ENCODE data around the gene EEF2K.
"Not testable (repeated sequence)": the region's sequence is repeated elsewhere in the genome, so short reads cannot be mapped to it uniquely, and the experiment has no call there.

The EEF2K gene

DNA sequence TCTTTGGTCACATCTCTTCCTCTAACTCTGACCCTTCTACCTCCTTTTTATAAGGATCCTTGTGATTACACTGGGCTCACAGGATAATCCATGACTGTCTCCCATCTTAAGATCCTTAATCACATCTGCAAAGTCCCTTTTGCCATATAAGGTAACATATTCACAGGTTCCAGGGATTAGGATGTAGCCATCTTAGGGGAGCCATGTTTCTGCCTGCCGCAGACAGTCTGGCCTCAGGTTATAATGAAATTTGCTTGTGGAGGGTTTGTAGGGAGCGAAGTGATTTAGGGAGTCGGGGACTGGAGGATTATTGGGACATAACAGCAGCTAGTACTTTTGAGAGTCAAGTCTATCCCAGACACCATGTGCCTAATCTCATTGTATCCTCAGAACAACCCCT, 7.7 kb downstream of the EEF2K start:
- DNase-seq = no peak

DNA sequence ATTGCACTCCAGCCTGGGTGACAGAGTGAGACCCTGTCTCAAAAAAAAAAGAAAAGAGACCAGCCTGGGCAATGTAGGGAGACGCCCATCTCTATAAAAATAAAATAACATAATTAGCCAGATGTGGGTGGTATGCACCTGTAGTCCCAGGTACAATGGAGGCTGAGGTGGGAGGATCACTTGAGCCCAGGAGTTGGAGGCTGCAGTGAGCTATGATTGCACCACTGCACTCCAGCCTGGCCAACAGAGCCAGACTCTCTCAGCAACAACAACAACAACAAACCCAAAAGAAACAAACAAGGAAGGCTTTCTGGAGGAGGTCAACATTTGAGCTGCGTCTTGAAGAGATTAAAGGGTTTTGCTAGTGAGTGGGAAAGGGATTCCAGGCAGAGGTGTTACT, 8.3 kb downstream of the EEF2K start:
- no peak for DNase-seq

DNA sequence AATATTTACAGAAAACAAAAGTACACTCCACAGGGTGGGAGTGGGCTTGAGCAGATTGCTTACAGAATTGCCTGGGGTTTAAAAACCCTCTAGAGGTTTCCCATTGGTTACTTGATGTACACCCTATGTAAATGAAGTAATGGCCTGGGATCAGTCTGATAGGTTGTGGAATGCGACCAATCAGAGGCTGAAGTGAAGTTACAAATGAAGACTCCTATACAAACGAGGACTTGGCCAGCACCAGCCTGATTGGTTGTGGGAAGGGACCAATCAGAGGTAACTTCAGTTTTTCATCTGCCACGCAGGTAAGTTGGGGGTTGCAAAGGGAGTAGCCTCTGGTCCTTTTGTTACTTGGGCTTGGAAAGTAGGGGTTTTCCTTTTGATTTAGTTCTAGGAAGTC, 8.8 kb downstream of the EEF2K start:
- no peak for DNase-seq

DNA sequence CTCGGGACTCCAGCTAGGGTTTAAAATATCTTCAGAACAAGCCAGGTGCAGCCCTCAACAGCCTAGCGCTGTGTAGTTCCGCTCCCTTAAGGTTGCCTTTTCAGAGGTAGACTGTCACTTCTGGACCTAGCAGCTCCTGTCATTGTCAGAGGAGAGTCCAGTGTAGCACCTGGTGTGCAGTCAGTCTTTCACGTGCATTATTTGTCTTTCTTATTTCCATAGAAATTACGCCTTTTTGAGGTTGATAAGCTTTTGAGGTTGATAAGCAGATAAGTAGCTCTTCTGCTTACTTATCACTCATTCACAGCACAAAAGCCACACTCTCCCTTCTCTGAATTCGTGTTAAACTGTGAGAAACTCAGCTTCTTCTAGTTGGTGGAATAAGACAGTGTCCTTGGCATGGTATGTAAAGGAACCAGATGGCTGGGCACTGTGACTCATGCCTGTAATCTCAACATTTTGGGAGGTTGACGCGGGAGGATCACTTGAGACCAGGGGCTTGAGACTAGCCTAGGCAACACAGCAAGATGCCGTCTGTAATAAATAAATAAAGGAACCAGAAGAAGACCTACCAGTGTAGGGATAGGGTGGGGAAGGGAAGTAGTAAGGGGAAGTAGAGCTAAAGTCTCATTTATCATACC, 10.2 kb downstream of the EEF2K start:
- no peak for DNase-seq

DNA sequence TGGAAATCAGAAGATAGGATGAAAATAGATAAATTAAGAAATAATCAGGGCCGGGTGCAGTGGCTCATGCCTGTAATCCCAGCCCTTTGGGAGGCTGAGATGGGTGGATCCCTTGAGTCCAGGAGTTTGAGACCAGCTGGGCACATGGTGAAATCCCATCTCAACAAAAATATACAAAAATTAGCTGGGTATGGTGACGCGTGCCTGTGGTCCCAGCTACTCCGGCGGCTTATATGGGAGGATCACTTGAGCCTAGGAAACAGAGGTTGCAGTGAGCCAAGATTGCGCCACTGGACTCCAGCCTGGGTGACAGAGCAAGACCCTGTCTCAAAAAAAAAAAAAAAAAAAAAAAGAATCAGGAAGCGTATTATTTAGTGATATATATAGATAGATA, 10.8 kb downstream of the EEF2K start:
- not testable (repeated sequence) for DNase-seq

DNA sequence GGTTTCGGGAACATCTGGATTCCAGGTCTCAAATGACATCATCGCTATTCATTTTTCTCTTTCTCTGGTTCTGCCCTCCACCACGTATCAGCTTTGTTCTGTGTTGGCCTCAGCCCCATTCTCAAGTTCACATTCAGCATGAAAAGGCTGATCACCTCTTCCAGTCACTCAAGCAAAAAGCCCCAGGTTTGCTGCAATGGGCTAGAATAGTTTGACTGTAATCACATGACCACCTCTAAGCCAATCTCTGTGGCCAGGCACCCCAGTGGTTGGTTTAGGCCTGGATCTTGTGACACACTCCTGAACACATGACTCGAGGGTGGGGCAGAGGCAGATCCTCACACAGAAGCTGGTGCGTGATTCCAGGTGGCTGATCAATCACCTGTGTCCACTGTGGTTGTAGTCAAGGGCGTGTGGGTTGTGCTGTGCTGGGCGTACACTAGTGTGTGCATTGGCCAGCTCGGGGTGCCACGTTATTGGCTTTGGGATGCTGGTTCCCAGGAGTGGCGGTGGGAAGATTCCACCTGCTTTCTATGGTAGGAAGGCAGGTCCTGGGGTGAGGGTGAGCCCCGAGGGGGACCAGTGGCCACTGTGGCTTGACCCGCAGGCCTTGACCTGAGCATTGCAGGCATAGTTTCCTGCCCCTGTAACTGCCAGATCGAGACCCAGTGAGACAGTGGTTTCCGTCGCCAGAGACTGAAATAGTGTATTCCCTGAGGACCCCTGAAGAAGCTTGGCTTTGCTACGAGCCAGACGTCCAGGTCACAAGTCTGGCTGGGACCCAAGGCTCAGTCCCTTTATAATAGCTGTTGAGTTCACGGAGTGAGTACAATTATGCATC, 12.0 kb downstream of the EEF2K start:
- no peak for DNase-seq

DNA sequence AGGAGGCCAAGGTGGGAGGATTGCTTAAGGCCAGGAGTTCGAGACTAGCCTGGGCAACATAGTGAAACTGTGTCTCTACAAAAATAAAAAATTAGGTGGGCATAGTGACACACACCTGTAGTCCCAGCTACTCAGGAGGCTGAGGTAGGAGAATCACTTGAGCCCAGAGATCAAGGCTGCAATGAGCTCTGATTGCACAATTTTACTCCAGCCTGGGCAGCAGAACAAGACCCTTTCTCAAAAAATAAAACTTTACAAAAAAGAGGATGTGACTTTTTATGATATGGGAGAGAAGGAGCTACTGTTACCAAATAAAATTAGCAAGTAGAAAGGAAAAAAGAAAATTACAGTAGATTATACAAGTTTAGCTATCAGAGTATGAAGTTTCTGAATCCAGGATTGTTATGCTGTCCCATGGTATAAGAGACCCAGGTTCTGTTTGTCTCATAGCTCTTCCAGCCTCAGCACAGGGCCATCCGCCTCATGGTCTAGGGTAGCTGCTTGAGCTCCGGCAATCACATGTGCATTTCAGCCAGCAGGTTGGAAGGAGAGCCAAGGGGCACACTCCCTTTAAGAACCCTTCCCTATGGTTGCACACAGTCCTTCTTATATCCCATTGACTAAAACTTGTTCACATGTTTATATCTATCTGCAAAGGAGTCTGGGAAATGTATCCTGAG, 13.5 kb downstream of the EEF2K start:
- no peak for DNase-seq

DNA sequence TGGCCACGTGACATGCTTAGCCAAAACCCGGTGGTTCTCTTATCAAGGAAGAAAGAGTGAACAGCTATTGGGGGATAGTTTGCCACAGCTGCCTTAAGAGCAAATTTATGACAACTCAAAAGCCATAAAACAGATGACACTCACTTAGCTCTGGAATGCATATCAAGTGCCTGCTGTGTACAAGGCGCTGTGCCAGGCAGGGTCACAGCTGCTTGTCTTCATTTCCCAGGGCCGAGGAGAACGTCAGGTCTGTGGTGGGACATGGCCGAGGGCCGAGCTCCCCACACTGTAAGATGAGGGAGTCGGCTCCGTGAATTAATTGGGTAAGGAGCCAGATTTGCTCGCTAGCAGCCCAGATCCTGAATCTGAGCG, 14.0 kb downstream of the EEF2K start:
- DNase-seq = no peak

DNA sequence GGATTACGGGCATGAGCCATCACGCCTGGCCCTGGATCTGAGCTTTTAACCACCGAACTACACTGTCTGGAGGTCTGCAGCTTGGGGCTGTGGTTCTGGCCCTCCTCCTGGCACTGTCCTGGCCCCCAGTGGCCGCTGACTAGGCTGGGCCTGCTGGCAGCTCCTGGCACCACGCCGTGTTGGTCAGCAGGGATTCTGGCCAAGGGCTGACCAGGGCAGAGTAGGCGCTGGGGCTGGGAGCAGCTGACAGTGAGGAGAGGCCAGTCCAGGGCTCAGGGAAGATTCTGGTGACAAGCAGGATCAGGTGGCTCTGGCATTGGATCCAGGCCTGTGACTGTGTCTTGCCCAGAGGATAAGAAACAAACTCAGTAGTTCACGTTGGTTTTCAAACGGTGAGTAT, 14.6 kb downstream of the EEF2K start:
- DNase-seq = no peak

DNA sequence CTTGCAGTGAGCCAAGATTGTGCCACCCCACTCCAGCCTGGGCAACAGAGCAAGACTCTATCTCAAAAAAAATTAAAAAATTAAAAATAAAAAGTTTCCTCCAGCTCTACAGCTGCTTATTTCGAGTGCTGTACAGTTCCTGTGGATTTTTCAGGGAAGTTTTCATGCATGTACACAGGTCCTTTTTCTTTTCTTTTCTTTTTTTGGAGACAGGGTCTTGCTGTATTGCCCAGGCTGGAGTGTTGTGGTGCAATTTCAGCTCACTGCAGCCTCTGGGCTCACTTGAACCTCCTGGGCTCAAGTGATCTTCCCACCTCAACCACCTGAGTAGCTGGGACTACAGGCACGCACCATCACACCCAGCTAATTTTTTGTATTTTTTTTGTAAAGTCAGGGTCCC, 15.9 kb downstream of the EEF2K start:
- DNase-seq = no peak

DNA sequence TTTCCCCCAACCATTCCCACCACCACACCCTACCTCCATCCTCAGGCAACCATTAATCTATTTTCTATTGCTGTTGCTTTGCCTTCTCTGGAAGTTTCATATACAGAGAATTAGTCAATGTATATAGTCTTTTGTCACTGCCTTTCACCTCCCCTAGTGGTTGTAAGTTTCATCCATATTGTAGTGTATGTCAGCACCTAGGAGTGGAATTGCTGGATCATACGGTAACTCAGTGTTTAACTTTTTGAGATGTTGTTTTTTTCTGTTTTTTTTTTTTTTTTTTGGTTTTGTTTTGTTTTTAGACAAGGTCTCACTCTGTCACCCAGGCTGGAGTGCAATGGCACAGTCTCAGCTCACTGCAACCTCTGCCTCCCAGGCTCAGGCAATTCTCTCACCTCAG, 16.9 kb downstream of the EEF2K start:
- DNase-seq = no peak

DNA sequence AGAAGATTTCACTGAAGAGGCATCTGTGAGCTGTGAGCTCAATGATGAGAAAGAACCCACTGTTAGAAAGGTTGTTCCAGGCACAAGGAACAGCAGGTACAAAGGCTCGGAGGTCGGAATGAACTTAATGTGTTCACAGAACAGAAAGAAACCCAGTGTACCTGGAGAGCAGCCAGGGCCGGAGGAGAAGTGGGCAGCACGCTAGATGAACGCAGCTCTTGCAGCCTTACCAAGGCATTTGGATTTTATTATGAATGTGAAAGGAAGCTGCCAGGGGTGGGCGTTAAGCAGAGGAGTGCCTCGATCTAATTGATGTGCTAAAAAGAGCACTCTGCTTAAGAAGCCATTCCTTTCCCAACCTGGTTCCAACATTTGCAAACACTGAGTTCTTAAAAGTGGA, 19.0 kb downstream of the EEF2K start:
- no peak for DNase-seq

DNA sequence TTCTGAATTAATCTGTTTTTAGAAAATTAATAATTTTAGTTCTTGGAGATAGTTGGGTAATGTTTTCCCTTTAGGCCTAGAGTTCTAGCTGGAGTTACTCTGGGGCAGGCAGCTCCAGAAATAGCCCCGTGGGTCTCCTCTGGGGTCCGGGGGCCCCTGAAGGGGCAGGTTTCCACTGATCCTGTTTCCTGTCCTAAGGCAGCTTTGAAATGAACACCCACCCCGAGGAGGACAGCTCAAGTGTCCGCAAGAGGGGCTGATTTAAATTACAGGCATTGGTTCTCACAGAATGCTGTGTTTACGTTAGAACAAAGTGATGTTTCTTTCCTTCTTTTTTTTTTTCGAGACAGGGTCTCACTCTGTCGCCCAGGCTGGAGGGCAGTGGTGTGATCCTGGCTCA, 23.8 kb downstream of the EEF2K start:
- DNase-seq = no peak

DNA sequence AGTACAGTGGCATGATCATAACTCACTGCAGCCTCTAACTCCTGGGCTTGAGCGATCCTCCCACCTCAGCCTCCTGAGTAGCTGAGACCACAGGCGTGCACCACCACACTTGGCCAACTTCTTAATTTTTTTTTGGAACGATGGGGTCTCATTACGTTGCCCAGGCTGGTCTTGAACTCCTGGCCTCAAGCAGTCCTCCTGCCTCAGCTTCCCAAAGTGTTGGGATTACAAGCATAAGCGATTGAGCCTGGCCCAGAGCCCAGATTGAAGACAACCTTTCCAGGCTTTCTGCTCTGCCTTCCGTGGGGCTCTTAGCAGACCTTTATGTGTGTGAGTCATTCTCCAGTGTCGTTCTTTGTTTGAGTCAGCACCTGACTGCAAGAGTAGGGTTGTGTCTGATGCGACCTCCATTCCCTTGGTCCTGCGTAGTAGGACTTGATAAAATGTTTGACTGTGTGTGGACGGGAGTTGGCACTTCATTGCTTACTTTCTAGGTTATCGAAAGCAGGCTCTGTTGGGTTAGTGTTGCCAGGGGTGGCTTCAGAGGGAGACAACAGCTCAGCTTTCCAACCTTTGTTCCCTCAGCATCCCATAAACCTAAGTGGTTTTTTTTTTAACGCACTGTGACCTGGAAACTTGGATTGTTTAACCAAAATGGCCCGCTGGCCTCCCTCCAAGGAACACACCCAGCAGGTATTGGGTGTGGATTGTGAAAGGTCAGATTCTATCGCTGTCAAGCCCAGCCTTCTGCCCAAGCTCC, 26.4 kb downstream of the EEF2K start:
- no peak for DNase-seq

DNA sequence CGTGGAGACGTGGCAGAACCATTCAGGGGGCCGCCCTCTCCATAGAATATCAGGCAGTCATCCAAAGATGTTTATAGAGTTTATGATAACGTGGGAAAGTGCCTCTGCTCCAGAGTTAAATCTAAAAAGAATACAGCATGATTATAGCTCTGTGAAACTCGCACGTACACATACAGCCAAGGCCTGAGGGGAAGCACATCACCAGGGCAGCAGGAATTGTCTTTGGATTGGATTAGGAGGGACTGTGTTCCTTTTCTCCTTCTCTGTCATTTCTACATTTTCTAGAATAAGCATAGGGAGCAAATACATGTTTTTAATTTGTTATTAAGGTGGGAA, 26.9 kb downstream of the EEF2K start:
- no peak for DNase-seq

DNA sequence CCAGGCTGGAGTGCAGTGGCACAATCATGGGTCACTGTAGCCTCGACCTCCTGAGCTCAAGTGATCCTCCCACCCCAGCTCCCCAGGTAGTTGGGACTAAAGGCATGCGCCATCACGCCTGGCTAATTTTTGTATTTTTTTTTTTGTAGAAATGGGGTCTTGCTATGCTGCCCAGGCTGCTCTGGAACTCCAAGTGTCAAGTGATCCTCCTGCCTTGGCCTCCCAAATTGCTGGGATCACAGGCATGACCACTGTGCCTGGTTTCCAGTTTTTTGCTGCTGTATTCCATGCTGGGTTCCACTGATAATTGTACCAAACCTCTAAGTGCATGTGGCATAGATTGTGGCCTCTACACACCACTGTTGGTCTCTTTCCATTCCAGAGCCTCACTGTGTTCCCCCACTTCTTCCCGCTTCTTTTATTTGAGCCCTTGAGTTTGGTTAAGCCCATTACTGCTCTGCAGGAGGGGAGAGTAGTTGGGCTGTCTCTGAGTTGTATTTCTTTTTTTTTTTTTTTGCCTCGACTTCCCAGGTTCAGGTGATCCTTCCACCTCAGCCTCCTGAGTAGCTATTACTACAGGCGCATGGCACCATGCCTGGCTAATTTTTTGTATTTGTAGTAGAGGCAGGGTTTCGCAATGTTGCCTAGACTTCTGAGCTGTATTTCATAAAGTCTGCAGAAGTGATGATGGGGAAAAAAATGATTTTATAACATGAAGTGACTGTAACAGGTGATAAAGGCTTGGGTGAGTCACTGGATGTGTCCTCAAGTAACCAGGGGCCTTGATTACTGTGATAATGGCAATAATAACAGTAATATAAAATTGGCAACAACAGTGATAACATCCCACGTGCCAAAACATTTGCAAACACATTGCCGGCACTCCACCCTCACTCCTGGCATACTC, 30.0 kb downstream of the EEF2K start:
- DNase-seq = no peak

DNA sequence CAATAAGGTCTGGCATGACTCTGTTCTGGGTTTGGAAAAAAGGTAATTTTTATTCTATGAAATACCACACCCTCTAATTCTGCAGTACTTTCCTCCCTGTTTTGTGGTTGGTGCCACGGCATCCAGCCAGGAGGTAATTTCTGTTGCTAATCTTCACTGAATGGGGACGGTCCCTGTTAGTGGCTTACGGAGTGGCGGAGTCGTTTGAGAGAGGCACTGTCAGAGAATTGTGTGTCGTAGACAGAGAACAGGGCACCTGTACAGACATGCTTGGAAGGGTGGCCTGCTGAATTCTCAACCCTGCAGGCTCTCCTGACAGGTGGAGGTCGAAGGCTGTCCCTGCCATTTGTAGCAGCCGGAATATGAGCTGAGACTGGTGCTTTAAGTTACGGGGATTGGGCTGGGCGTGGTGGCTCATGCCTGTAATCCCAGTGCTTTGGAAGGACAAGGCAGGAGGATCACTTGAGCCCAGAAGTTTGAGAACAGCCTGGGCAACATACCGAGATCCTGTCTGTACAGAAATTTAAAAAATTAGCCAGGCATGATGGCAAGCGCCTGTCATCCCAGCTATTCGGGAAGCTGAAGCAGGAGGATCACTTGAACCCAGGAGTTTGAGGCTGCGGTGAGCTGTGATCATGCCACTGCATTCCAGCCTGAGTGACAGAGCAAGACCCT, 33.2 kb downstream of the EEF2K start:
- DNase-seq = no peak

DNA sequence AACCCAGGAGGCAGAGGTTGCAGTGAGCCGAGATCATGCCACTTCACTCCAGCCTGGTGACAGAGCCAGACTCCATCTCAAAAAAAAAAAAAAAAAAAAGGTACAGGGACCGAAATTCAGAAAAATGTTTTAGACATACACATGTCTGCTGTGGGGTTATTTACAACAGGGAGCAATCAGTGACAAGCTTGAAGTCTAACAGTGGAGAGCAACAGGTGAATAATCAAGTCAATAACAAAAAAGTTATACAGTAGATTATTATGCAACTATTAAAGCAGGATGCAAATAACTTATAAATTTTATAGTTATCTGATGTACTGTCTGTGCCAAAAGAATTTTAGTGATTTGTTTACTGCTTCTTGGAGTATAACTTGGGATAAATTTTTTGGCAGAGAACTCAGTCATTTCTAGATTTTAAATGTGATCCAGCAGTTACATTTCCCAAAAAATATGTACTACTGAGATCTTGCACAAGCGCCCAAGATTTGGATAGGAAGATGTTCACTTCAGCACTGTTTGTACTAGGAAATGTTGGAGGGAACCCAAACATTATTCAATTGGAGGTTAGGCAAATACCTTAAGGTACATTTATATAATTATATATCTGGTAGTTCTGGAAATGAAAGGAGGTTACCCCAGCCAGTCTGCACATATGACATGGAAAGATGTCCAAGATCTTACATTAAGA, 34.1 kb downstream of the EEF2K start:
- no peak for DNase-seq

DNA sequence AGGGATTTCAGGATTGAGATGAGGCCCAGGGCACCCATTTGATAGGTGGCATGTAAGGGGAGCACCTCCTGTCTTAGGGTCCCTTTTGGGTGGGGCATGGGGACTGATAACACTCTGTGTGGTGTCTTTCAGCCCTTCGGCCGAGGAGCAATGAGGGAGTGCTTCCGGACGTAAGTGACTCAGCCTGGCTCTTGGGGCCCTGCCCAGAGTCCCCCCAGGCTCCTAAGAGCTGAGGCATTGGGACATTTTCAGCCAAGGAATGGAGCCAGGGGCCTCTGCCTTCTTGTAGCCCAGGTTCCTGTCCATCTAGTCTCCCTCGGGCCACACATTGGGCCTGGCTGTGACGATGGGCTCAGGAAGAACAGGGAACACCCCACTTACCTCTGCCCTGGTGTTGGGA, 44.4 kb downstream of the EEF2K start:
- DNase-seq = no peak

DNA sequence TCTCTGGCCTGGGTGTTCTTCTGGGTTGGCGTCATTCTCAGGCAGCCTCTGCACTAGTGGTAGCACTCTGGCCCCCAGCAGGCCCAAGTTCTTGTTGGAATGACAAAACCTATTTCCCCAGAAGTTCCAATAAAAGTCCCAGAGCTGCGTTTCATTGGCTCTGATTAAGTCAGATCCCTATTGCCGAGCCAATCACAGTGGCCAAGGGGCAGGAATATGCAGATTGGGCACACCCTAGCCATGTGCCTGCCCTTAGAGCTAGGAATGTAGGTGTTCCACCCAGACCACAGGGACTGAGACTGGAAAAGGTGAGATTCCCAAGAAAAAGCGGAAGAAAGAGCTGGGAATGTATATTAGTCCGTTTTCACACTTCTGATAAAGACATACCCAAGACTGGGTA, 46.2 kb downstream of the EEF2K start:
- no peak for DNase-seq

DNA sequence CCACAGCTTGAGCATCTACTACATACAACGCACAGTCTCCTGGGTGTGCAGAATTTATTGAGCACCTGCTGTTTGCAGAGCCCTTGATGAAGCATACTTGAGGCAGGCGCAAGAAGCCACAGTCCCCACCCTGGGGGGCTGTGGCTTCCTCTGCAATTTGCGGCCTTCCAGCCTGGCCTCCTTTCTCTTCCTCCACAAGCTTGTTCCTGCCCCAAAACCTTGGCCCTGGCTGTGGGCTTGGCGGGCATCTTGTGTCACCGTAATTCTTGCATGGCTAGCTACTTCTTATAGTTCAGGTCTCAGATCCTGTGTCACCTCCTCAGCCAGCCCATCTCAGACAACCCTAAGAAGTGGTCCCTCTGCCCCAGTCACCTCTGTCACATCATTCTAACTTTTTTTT, 47.2 kb downstream of the EEF2K start:
- no peak for DNase-seq
